Embryonic facial prominence (tissue), 1 donor: Measurements from ENCODE around the gene METTL2B.

Experiments used
- DNase-seq: peaks from one replicate; pipeline ENCODE4 v3.0.0-alpha.2; 2016; ENCODE audit errors: extremely low spot score

The METTL2B gene

DNA sequence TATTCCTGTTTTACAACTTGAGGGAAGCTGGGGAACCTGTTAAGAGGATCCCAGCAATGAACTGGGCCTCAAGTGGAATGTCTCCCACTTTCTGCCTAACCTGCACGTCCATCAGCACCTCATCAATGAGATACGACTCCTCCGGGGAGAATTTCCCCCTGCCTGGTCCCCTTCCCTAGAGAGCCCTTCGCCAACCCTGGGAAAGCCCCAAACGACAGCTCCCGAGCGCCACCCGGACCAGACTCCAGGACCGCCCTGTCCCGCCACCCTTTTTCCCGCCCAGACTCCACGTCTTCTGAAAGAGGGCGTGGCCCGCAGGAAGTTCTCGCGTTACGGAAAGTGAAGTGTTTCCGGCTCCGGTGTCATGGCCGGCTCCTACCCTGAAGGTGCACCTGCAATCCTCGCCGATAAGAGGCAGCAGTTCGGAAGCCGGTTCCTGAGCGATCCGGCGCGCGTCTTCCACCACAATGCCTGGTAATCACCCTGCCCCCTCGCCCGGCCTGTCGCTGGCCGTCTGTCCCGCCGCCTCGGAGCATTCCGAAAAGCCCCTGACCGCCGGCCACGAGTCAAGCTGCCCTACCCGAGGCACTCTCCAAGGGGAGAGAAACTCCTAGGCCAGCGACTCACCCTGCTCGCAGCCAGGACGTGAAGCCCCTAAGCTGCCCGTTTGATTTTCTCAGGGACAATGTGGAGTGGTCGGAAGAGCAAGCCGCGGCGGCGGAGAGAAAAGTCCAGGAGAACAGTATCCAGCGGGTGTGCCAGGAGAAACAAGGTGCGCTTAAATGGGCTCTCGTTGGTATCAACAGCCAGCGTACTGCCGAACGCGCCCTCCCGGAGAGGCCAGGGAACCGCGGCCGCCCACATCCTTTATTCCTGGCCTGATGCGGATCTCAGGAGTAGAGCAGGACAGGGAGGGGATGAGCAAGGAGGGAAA is at the start of gene METTL2B:
Gene METTL2B (plus strand): TSS at position 347 of the 934 bp plus-strand sequence. CDS start 18 bp downstream, at position 365.
- DNase-seq = peak; percentile 85

GRCh38 chr7:128427289-128427891 is 49.2 kb upstream of the METTL2B start:
- DNase-seq = peak; percentile 33

GRCh38 chr7:128430207-128430606 is 46.3 kb upstream of the METTL2B start:
- no peak for DNase-seq

GRCh38 chr7:128431221-128431620 is 45.3 kb upstream of the METTL2B start:
- no peak for DNase-seq

DNA sequence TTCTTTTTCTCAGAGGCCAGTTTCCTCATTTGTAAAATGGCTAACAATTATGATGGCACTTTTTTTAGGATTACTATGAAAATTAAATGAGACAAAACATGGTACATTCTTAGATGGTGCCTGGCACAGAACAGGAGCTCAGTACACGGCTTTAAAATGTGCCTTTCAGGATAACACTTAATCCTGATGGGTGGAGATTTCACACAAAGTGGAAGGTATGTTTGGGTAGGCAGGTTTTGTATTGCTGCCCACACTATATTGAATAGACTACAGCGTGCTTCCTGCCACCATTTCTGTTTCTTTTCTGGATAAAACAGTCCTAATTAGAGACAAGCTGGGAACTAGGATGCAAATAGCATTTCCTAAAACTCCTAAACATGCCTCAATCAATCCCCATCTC is 44.8 kb upstream of the METTL2B start:
- no peak for DNase-seq

DNA sequence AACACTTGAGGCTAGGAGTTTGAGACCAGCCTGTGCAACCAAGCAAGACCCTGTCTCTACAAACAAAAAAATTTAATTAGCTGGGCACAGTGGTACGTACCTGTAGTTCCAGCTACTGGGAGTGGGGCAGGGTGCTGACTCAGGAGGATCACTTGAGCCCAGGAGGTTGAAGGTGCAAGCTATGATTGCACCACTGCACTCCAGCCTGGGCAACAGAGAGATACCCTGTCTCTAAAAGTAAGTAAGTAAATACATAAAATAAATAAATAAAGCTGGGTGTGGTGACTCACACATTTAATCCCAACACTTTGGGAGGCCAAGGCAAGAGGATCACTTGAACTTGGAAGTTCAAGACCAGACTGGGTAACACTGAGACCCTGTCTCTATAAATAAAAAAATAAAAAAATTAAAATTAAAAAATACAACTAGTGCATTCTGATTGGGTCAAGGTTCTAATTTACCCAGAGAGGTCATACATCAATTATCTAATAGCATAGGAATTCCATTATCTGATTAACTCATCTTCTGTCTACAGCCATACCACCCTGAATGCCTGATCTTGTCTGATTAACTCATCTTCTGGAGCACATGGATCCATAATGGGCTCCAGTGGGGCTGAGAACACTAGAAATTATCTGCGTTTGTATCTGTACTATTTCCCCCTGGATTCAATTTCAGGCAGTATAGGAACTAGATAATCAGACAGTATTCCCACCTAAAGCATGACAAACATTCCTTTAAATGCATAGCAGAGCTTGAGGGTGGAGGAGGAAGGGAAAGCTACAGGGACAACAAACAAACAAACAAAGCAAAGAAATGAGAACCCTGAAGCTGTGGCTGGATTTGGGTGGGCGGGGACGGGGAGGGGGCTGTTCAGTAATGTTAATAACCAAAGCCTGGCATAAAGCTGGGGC is 41.9 kb upstream of the METTL2B start:
- no peak for DNase-seq

DNA sequence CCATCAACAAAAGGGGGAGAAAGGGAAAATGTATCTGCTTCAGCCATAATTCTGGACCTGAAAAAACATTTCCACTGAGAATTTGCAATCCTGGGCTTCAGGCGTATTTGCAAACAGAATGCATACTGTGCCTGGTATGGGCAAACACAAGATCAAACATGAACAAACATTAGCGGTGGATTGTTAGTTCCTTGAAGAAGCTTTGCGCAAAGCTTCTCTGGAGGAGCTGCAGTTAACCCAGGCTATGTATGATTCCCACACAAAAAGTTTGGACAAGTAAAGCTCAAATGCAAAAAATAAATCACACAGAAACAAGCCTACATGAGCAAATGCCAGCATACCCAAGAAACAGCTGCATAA is 41.2 kb upstream of the METTL2B start:
- no peak for DNase-seq

- DNase-seq = no peak
Measured at GRCh38 chr7:128437426-128438332, 38.9 kb upstream of the METTL2B start.

DNA sequence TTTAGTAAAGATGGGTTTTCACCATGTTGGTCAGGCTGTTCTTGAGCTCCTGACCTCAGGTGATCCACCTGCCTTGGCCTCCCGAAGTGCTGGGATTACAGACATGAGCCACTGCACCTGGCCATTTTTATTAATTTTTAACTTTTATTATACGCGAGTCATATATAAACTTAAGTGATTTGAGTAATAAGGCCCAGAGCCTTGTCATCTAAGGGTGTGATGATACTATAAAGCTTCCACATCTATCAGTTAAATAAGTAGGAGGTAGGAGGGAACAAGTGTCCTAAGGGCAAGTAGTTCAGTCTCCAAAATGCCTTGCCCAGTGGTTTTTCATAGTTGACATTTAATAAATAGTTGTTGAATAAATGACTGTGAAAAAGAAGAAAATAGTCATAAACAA is 34.2 kb upstream of the METTL2B start:
- no peak for DNase-seq

GRCh38 chr7:128443831-128444600 is 32.5 kb upstream of the METTL2B start:
- DNase-seq = no peak

DNA sequence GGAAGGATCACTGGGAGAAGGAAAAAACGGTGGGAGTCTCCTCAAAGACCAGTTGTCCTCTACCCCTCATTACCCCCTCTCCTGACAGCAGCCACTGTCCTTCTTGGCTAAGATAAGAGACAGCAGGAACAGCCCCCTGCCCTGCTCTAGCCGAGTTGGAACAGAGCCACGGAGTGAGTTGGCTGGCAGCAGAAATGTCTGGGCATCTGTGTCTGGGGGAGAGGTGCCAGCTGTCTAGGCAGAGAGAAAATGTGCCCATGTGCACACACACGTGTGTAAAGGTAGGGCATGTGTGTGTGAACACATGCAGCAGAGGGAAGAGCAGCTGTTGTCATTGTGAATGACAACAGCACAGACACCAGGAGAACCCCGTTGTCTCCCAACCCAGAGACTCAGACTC is 30.2 kb upstream of the METTL2B start:
- no peak for DNase-seq

DNA sequence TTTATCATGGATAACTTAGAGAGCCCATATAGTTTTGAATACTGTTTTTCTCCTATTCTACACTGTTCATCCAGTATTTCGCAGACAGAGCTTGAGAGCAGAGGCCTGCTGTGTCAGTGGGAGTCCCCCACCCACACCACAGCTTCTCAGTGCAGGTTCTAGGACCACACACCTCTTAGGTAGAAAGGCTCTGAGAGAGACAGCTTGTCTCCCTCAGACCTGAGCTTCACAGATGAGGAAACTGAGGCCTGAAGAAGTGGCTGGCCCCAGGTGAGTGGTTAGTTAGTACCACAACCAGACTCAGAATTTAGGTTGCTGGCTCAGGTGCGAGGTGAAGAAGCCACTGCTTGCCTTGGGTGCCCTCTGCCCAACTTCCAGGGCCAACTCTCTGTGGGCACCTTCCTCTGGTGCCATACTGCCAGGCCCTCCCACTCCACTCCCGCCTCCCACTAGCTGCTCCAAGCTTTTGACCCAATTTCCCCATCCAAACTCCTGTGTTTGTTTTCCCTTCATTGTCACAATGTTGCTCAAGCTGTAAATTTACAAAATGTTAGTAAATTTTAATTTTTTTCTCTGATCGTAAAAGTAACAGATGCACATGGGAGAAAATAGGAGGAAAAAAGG is 28.5 kb upstream of the METTL2B start:
- no peak for DNase-seq

- no peak for DNase-seq
Measured at GRCh38 chr7:128448751-128449302, 27.7 kb upstream of the METTL2B start.

GRCh38 chr7:128450409-128450808 is 26.1 kb upstream of the METTL2B start:
- no peak for DNase-seq

GRCh38 chr7:128450913-128451312 is 25.6 kb upstream of the METTL2B start:
- DNase-seq = no peak

DNA sequence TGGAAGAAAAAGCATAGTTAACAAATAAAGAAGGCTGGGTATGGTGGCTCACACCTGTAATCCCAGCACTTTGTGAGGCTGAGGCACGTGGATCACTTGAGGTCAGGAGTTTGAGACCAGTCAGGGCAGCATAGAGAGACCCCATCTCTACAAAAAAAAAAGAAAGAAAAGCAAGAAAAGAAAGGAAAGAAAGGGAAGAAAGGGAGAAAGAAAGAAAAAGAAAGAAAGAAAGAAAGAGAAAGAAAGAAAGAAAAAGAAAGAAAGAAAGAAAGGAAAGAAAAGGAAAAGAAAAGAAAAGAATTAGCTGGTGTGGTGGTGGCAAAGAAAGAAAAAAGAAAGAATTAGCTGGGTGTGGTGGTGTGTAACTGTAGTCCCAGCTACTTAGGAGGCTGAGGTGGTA is 24.0 kb upstream of the METTL2B start:
- no peak for DNase-seq

DNA sequence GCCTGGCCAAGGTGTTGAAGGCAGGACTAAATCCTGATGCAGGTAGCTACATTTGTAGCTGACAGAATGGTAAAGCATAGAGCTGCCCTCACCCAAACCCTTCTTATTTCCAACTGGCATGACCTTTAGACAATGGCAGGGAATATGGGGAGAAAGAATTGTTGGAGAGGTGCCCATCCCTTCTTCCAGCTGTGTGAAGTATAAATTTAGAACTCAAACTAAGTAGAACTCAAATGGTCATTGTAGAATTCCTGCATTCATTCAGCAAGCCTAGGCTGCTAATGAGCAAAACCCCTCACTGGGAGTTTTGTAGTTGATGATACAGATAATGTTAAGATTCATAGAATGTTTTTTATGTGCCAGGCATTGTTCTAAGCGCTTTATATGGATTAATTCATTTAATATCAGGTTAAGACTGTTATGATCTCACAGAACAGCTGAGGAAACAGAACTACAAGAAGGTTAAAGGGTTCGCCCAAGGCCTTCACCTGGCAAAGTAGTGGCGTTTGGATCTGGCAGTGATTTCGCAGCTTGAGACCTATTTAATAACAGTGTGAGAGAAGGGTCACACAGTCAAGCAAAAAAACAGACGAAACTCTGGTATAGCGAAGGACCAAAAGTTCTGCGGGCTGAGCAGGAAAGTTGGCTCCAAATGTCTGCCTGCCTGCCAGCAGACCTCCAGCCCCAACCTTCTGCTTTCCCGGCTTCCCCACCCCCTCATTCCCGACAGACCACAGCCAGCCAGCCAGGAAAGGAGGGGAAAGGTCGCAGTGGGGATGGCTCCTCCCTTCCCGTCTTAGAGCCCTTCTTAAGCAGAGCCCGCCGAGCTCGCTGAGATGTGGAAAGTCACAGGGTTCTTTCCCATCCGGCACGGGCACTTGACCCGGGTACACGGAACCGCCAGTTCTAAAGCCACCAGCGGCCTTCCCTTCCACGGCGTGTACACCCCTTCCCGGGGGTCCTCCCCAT is 22.4 kb upstream of the METTL2B start:
- DNase-seq = peak; percentile 89

DNA sequence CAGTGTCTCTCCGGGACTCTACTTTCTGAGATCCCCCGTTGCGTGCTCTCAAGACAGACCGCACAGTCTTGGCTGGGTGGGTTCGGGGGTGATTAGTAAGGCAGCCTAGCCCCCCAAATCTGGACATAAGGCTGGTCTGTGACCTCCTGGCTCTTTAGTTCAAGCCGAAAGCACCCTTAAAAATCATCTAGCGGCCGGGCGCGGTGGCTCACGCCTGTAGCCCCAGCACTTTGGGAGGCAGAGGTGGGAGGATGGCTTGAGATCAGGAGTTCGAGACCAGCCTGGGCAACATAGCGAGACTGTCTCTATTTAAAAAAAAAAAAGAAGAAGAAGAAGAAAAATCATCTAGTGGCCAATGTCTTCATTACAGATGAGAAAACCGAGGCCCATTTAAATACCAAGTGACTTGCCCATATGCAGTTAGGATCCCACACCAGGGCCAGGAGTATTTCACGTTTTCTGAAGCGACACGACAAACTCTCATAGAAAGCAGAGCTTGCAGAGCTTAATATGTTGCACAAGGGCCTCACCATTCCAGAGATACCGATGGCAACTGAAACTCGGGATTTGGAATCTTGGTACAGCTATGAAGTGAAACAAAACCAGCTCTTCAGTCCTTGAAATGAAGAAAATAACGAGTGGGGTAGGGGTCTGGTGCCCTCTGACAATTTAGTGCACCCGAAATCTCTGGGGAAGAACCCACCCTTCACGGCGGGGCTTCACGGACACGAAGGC is 21.6 kb upstream of the METTL2B start:
- DNase-seq = no peak
